ENCODE results near the gene ESPNL. TPM values are rescaled to one million over a fixed set of nuclear protein-coding genes. Genes with fewer than 3 reads are reported as not detected.

Gene ESPNL
- total and polyA plus RNA-seq, 9 of the 15 experiments (the other 6 are each of a cell fraction or from before 2014, with no cell fraction given) = 0.03 to 0.09 (median 0.05) TPM; not detected in 3

DNA sequence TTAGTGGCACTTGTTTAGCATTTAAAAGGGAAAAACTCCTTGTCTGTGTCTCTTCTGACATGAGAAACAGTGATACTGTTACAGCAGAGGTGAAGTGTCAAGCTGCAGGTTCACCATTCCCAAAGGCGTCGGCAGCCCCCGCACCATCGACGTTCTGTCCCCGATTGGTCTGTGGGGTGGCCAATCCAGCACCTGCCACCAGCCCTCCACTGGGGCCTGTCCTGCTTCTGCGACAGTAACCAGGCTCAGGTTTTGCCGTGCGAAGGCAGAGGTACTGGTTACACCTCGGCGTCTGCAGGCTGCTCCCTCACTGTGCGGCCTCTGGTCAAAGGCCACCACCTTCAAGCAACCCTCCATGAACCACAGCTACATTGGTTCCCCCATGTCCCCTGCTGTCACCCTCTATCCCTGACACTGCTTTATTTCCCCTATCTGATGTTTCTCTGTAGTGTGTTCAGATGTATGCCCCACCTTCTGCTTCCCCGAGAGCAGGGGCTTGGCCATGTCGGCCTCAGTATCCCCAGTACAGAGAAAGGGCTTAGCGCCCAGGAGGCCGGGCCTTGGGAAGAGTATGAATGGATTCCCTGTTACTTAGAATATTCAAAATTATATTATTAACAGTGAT lies 8.6 kb upstream of the ESPNL start:
- no peaks in the 10 kb centered on the region for H4K20me1 ChIP-seq (replicated peaks; ENCODE audit: control insufficient read depth, insufficient read depth, low read length)
- no peak overlapping the region for H3K4me3 ChIP-seq
- DNase-seq (ENCODE audit: extremely low read depth in 1 of 4, low spot score in 3 of 4) (no peak), ATAC-seq (no peak), FAIRE-seq (no peak)
- no peaks in the 10 kb centered on the region for H3K9me3 ChIP-seq (replicated peaks; ENCODE audit: control insufficient read depth, insufficient read depth, low read depth, low read length)
- intact Hi-C loops (cut with micrococcal nuclease) (no loop called here), in situ Hi-C loops (cut with MboI) (no loop called here)
- no peak overlapping the region for H2AFZ ChIP-seq (ENCODE audit: low read depth, low read length)
- H3K9me1 ChIP-seq (ENCODE audit: control insufficient read depth, insufficient read depth, low read length) = no peaks in the 10 kb centered on the region
- ChIA-PET CTCF (ENCODE audit: low intra/inter-chr PET ratio) (no interaction called here), POLR2A (interaction anchor here (0.6 to 1.7 kb wide), 5 partner anchors 10 to 540 kb away, joined by 3 to 4 read pairs (median 3); no protein-coding TSS in a partner anchor)
- 96% methylated on average over 16 of the region's 16 CpGs for WGBS (ENCODE audit: insufficient coverage, low coverage, missing lambda C conversion rate)
- no peak overlapping the region for H3K4me2 ChIP-seq (ENCODE audit: insufficient read depth, low read length)
- BruUV-seq (replicated peaks) = no TSS peak
- peaks cover 17% of the 10 kb centered on the region; the same call in 2 of the 3 replicates for H3K36me3 ChIP-seq (ENCODE audit: control insufficient read depth, insufficient read depth, low read length)
- H3K9ac ChIP-seq (ENCODE audit: insufficient read depth in 1 of 2, low read depth in 2 of 2, low read length in 2 of 2) = no peak overlapping the region
- H3K79me2 ChIP-seq (ENCODE audit: control insufficient read depth, insufficient read depth, low read length) = no peaks in the 10 kb centered on the region
- no peaks in the 10 kb centered on the region for H3K27me3 ChIP-seq (ENCODE audit: control insufficient read depth in 2 of 2, insufficient read depth in 2 of 2, low read length in 2 of 2)
- no peaks in the 10 kb centered on the region; a peak in 1 of 5 replicates for H3K4me1 ChIP-seq (replicated peaks in 1 of 2; ENCODE audit: control insufficient read depth in 2 of 2, insufficient read depth in 2 of 2, low read length in 2 of 2)
- no peak overlapping the region for H3K27ac ChIP-seq (ENCODE audit: extremely low read depth, low read depth, low read length)
- no peak for TF ChIP-seq KAT2B (IDR thresholded peaks at IDR 0.05; ENCODE audit: low read depth, low read length)
- TF ChIP-seq POLR2G (IDR thresholded peaks at IDR 0.05; ENCODE audit: low read depth, low read length) = peak; percentile 36; the same call in 1 of the 2 replicates

DNA sequence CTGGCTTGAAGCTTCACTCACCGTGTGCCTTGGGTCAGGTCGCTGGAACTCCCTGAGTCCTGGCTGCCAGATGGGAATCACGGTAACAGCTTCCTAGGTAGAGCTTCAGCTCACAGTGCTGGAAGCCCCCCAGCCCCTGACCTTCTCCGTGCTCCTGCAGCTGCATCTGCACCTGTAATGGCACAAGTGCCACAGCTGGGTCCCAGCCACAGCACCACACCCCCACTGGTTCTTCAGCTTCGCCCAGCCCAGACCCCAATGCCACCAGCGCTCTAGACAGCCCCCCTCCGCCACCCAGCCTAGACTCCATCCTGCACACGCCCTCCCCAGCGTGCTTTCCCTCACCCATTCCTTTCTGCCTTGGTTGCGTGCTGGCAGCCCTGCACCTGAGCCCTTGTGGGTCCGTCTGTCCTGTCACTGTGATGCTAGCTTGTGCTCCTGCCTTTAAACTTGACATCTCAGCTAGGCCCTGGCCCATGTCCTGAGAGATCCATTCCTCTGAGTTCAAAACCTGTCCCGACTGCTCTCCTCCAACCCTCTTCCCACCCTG lies 7.6 kb upstream of the ESPNL start:
- no peak overlapping the region for H3K4me3 ChIP-seq
- H3K79me2 ChIP-seq (ENCODE audit: control insufficient read depth, insufficient read depth, low read length) = no peaks in the 10 kb centered on the region
- no peaks in the 10 kb centered on the region; a peak in 1 of 5 replicates for H3K4me1 ChIP-seq (replicated peaks in 1 of 2; ENCODE audit: control insufficient read depth in 2 of 2, insufficient read depth in 2 of 2, low read length in 2 of 2)
- CTCF ChIA-PET (ENCODE audit: low intra/inter-chr PET ratio) = no interaction called here
- in situ Hi-C loops (cut with MboI) = no loop called here
- intact Hi-C loops (cut with micrococcal nuclease) = no loop called here
- 83% methylated on average over 10 of the region's 12 CpGs for WGBS (ENCODE audit: insufficient coverage, low coverage, missing lambda C conversion rate)
- no peaks in the 10 kb centered on the region for H3K27me3 ChIP-seq (ENCODE audit: control insufficient read depth in 2 of 2, insufficient read depth in 2 of 2, low read length in 2 of 2)
- H4K20me1 ChIP-seq (replicated peaks; ENCODE audit: control insufficient read depth, insufficient read depth, low read length) = no peaks in the 10 kb centered on the region
- no peak overlapping the region; a peak in 1 of 4 replicates for H3K9ac ChIP-seq (ENCODE audit: insufficient read depth in 1 of 2, low read depth in 2 of 2, low read length in 2 of 2)
- H3K27ac ChIP-seq (ENCODE audit: extremely low read depth, low read depth, low read length) = no peak overlapping the region
- no peaks in the 10 kb centered on the region for H3K9me3 ChIP-seq (replicated peaks; ENCODE audit: control insufficient read depth, insufficient read depth, low read depth, low read length)
- BruUV-seq (replicated peaks) = no TSS peak
- no peak for DNase-seq (ENCODE audit: extremely low read depth in 1 of 4, low spot score in 3 of 4)
- no peak for FAIRE-seq
- H3K4me2 ChIP-seq (ENCODE audit: insufficient read depth, low read length) = no peak overlapping the region
- no peaks in the 10 kb centered on the region for H3K9me1 ChIP-seq (ENCODE audit: control insufficient read depth, insufficient read depth, low read length)
- ATAC-seq = no peak
- no peak overlapping the region for H2AFZ ChIP-seq (ENCODE audit: low read depth, low read length)
- POLR2A ChIA-PET = interaction anchor here (0.6 to 1.7 kb wide), 3 partner anchors 9 to 197 kb away, joined by 3 to 4 read pairs (median 3); no protein-coding TSS in a partner anchor
- peaks cover 17% of the 10 kb centered on the region; the same call in 2 of the 3 replicates for H3K36me3 ChIP-seq (ENCODE audit: control insufficient read depth, insufficient read depth, low read length)
- TF ChIP-seq EWSR1 (IDR thresholded peaks at IDR 0.05; ENCODE audit: borderline replicate concordance, low read depth, partially characterized antibody) = no peak
- no peak for TF ChIP-seq USF1 (CRISPR knock-in tag; IDR thresholded peaks at IDR 0.05)
- no peak for TF ChIP-seq PBX2 (CRISPR knock-in tag; IDR thresholded peaks at IDR 0.05; ENCODE audit: low read depth)
- no peak for TF ChIP-seq PBX2 (tag; conservative IDR thresholded peaks at IDR 0.05; ENCODE audit: low read depth)
- no peak for TF ChIP-seq NONO (IDR thresholded peaks at IDR 0.05; ENCODE audit: low read depth in 2 of 2, low read length in 1 of 2)
- no peak for TF ChIP-seq ZNF143 (CRISPR knock-in tag; IDR thresholded peaks at IDR 0.05)
- TF ChIP-seq OTX1 (CRISPR knock-in tag; IDR thresholded peaks at IDR 0.05) = no peak
- TF ChIP-seq HES1 (IDR thresholded peaks at IDR 0.05; ENCODE audit: low read depth) = no peak
